ENCODE measurements around the gene ABHD14A.

- TF ChIP-seq CTCF (IDR thresholded peaks at IDR 0.05; ENCODE audit: low read length) = no peak
- TF ChIP-seq EZH2 (optimal IDR thresholded peaks at IDR 0.05; ENCODE audit: low read depth, low read length) = no peak
- no peak for TF ChIP-seq EZH2phosphoT487 (IDR thresholded peaks at IDR 0.05; ENCODE audit: low read length)
Observed at GRCh38 chr3:51983578-51984268, 8.9 kb downstream of the ABHD14A start.

Data from MM.1S (cell line).